ENCODE measurements around the gene SART1. TPM values are rescaled to one million over a fixed set of nuclear protein-coding genes. Genes with fewer than 3 reads are reported as not detected.

SART1 gene
- polyA plus RNA-seq, 1 donor from 2014 or later, result 34.9 TPM

- Histone ChIP-seq H3F3A (ENCODE audit: insufficient read depth, low read length, poor library complexity, severe bottlenecking) (no peaks in the 10 kb centered on the region), H4K20me1 (ENCODE audit: insufficient read depth) (no peaks in the 10 kb centered on the region), H3K4me2 (ENCODE audit: low read length) (no peak overlapping the region), H3K9me2 (ENCODE audit: insufficient read depth, low read length) (no peaks in the 10 kb centered on the region), H3K9ac (ENCODE audit: low read length) (no peak overlapping the region), H3K4me3 (ENCODE audit: low read length) (no peak overlapping the region), H3K27me3 (ENCODE audit: insufficient read depth, low read depth, low read length) (no peaks in the 10 kb centered on the region), H2AFZ (ENCODE audit: low read depth, low read length) (no peak overlapping the region), H3K36me3 (ENCODE audit: insufficient read depth, low read length) (no peaks in the 10 kb centered on the region), H3K27ac (ENCODE audit: low read length) (no peak overlapping the region), H3K79me2 (replicated peaks; ENCODE audit: insufficient read depth, low read length) (peaks cover 20% of the 10 kb centered on the region), H3K9me3 (ENCODE audit: low read length) (no peaks in the 10 kb centered on the region)
- TF ChIP-seq MXI1 (conservative IDR thresholded peaks at IDR 0.05; ENCODE audit: poor library complexity, severe bottlenecking) (no peak), CTCF (IDR thresholded peaks at IDR 0.05; ENCODE audit: poor library complexity, severe bottlenecking) (no peak), TAF1 (IDR thresholded peaks at IDR 0.05; ENCODE audit: low read depth) (no peak), RAD21 (conservative IDR thresholded peaks at IDR 0.05) (no peak), POLR2AphosphoS5 (IDR thresholded peaks at IDR 0.05) (no peak), SMC3 (conservative IDR thresholded peaks at IDR 0.05; ENCODE audit: poor library complexity) (no peak), REST (IDR thresholded peaks at IDR 0.05; ENCODE audit: borderline replicate concordance) (no peak), EP300 (conservative IDR thresholded peaks at IDR 0.05; ENCODE audit: poor library complexity, severe bottlenecking) (no peak), EZH2 (IDR thresholded peaks at IDR 0.05; ENCODE audit: borderline replicate concordance, insufficient read depth, low read length, poor library complexity, severe bottlenecking) (no peak)
These were observed 45.1 kb upstream of the SART1 start for GRCh38 chr11:65916391-65916790.

GRCh38 chr11:65917077-65917433 lies 44.5 kb upstream of the SART1 start:
- H3K36me3 ChIP-seq (ENCODE audit: insufficient read depth, low read length), result no peaks in the 10 kb centered on the region
- no peak overlapping the region for H2AFZ ChIP-seq (ENCODE audit: low read depth, low read length)
- no peaks in the 10 kb centered on the region for H3K27me3 ChIP-seq (ENCODE audit: insufficient read depth, low read depth, low read length)
- no peaks in the 10 kb centered on the region for H4K20me1 ChIP-seq (ENCODE audit: insufficient read depth)
- TF ChIP-seq POLR2AphosphoS5 (IDR thresholded peaks at IDR 0.05) (no peak), EZH2 (IDR thresholded peaks at IDR 0.05; ENCODE audit: borderline replicate concordance, insufficient read depth, low read length, poor library complexity, severe bottlenecking) (no peak), SMC3 (conservative IDR thresholded peaks at IDR 0.05; ENCODE audit: poor library complexity) (no peak), MXI1 (conservative IDR thresholded peaks at IDR 0.05; ENCODE audit: poor library complexity, severe bottlenecking) (no peak), RAD21 (conservative IDR thresholded peaks at IDR 0.05) (no peak), REST (IDR thresholded peaks at IDR 0.05; ENCODE audit: borderline replicate concordance) (no peak), CTCF (IDR thresholded peaks at IDR 0.05; ENCODE audit: poor library complexity, severe bottlenecking) (no peak), EP300 (conservative IDR thresholded peaks at IDR 0.05; ENCODE audit: poor library complexity, severe bottlenecking) (no peak), TAF1 (IDR thresholded peaks at IDR 0.05; ENCODE audit: low read depth) (no peak)
- no peaks in the 10 kb centered on the region for H3F3A ChIP-seq (ENCODE audit: insufficient read depth, low read length, poor library complexity, severe bottlenecking)
- no peak overlapping the region for H3K27ac ChIP-seq (ENCODE audit: low read length)
- no peaks in the 10 kb centered on the region for H3K9me3 ChIP-seq (ENCODE audit: low read length)
- H3K9ac ChIP-seq (ENCODE audit: low read length), result no peak overlapping the region
- no peak overlapping the region for H3K4me2 ChIP-seq (ENCODE audit: low read length)
- H3K4me3 ChIP-seq (ENCODE audit: low read length), result no peak overlapping the region
- H3K79me2 ChIP-seq (replicated peaks; ENCODE audit: insufficient read depth, low read length), result peaks cover 20% of the 10 kb centered on the region
- H3K9me2 ChIP-seq (ENCODE audit: insufficient read depth, low read length), result no peaks in the 10 kb centered on the region
